HG03354 (cell line): ENCODE data around the gene TBC1D5.
"Not testable (repeated sequence)": the region's sequence is repeated elsewhere in the genome, so short reads cannot be mapped to it uniquely, and the experiment has no call there.

Source experiments
- ATAC-seq: cut with Tn5 transposase; IDR thresholded peaks from one replicate; pipeline ENCODE4 v1.9.1; 2021; ENCODE audit warnings: mild to moderate bottlenecking; ENCODE audit not compliant: unreplicated experiment, poor library complexity, severe bottlenecking

Gene TBC1D5

DNA sequence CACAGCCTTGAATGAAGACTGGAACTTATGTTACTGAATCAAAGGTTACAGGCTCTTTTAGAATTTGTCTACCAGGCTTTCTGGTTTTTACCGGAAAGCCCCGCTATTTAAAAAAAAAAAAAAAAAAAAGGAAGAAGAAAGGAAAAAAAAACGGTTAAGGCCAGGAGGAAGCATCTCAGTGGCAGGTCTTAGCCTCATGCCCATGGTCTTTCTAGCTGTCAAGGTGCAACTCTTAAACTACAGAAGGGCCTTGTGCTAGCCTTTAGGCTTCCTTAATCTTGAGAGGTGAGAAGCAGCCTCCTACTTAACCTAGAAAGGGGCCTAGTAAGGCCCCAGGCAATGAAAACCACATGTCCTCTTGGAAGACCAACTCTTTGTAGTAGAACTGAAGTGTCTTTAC, 77.5 kb downstream of the TBC1D5 start:
- ATAC-seq, result peak; percentile 53

GRCh38 chr3:17656264-17656663, 86.2 kb downstream of the TBC1D5 start:
- peak; percentile 26 for ATAC-seq

DNA sequence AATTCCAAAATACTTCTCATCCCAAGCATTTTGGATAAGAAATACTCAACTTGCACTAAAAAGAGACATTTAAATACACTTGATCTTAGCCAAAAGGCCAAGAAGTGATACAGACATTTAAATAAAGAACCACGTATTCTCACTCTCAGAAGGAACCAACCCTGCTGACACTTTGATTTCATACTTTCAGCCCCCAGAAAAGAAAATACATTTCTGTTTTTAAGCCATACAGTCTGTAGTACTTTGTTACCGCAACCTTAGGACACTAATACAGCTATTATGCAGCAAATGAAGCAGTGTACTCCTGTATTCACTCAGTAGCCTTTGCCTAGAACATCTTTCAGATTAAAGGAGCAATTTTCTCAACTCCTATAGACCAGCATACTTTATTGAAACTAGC, 86.7 kb downstream of the TBC1D5 start:
- ATAC-seq, result peak; percentile 89

- ATAC-seq, result not testable (repeated sequence)
Measured at GRCh38 chr3:17649748-17650147, 92.7 kb downstream of the TBC1D5 start.

DNA sequence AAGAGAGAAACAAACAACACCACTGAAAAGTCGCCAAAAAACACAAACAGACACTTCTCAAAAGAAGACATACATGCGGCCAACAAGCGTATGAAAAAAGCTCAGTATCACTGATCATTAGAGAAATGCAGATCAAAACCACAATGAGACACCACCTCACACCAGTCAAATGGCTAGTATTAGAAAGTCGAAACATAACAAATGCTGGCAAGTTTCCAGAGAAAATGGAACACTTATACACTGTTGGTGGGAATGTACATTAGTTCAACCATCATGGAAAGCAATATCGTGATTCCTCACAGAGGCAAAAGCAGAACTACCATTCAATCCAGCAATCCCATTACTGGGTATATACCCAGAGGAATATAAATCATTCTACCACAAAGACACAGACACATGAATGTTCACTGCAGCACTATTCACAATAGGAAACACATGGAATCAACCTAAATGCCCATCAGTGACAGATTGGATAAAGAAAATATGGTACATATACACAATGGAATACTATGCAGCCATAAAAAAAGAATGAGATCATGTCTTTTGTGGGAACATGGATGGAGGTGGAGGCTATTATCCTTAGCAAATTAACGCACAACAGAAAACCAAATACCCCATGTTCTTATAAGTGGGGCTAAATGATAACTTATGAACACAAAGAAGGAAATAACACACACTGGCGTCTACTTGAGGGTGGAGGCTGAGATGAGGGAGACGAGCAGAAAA, 93.6 kb downstream of the TBC1D5 start:
- ATAC-seq, result not testable (repeated sequence)

GRCh38 chr3:17645074-17645698, 97.2 kb downstream of the TBC1D5 start:
- no peak for ATAC-seq

GRCh38 chr3:17643691-17644090, 98.7 kb downstream of the TBC1D5 start:
- no peak for ATAC-seq

- no peak for ATAC-seq
Measured at GRCh38 chr3:17642474-17642873, 100.0 kb downstream of the TBC1D5 start.

GRCh38 chr3:17640466-17640865, 102.0 kb downstream of the TBC1D5 start:
- no peak for ATAC-seq

DNA sequence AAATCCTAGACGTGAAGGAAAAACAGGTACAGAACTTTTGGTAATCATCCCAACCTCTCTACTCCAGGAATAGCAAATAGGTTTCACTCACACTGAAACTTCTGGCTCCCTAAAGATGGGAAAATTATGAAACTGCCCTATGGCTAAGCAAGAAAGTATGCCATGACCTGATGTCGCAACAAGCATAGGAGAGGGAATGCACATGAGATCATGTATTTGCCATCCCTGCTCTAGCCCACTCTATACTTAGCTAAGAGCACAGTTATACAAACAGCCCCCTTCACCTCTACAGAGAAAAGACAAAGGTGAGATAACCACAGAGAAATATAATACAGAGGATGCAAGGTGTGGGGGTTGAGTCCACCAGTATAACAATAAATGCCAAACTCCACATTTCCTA, 102.7 kb downstream of the TBC1D5 start:
- ATAC-seq, result no peak

GRCh38 chr3:17639257-17639656, 103.2 kb downstream of the TBC1D5 start:
- no peak for ATAC-seq

DNA sequence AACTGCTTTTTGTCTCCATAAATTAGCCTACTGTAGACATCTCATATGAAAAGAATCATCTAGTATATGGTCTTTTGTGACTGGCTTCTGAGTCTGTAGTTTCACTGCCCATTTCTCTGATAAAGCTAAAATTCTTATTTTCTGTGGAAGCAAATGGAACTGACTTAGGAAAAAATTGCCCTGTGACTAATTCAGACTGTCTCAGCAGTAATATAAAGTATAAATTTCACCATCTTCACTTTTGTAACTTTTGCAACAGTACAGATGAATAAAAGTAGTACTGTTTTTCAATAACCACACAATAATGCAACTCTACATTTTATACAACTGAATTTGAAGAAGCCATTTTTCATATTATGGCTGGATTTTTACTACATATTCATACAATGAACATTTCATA, 104.1 kb downstream of the TBC1D5 start:
- no peak for ATAC-seq

DNA sequence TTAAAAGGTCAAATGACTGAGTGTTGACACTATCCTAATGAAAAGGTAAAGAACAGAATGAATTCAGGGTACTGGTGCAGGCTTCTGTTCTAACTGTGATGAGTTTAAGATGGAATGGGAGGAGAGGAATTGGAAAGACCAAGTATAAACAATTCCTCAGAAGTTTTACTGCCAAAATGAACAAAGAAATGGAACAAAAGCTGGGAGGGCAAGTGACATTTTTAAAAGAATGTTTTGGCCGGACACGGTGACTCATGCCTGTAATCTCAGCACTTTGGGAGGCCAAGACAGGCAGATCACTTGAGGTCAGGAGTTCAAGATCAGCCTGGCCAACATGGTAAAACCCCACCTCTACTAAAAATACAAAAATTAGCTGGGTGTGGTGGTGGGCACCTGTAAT, 106.8 kb downstream of the TBC1D5 start:
- not testable (repeated sequence) for ATAC-seq

DNA sequence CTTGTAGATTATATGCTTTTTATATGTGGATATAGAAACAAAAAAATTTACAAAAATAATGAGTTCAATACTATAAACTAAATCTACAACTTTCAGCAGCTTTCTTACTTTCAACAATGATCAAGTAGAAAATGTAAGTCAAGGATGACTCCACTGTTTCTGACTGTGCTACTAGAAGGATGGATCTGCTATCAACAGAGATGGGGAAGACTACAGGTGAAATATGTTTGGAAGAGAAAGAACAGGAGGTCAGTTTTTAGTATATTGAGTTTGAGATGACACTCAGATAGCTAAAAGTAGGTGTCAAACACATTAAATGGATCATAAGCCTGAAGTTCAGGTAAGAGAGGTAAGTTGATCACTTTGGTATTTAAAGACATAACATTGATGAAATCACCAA, 107.5 kb downstream of the TBC1D5 start:
- no peak for ATAC-seq

DNA sequence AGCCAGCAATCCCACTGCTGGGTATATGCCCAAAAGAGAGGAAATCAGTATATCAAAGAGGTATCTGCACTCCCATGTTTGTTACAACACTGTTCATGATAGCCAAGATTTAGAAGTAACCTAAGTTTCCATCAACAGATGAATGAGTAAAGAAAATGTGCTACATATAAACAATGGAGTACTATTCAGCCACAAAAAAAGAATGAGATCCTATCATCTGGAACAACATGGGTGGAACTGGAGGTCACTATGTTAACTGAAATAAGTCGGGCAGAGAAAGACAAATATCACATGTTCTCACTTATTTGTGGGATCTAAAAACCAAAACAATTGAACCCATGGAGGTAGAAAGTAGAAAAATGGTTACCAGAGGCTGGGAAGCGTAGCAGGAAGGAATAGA, 108.2 kb downstream of the TBC1D5 start:
- no peak for ATAC-seq

- no peak for ATAC-seq
Measured at GRCh38 chr3:17632401-17633100, 109.9 kb downstream of the TBC1D5 start.

- ATAC-seq, result no peak
Measured at GRCh38 chr3:17631609-17632008, 110.8 kb downstream of the TBC1D5 start.

GRCh38 chr3:17629400-17629799, 113.0 kb downstream of the TBC1D5 start:
- no peak for ATAC-seq

GRCh38 chr3:17626395-17626794, 116.0 kb downstream of the TBC1D5 start:
- ATAC-seq, result no peak

DNA sequence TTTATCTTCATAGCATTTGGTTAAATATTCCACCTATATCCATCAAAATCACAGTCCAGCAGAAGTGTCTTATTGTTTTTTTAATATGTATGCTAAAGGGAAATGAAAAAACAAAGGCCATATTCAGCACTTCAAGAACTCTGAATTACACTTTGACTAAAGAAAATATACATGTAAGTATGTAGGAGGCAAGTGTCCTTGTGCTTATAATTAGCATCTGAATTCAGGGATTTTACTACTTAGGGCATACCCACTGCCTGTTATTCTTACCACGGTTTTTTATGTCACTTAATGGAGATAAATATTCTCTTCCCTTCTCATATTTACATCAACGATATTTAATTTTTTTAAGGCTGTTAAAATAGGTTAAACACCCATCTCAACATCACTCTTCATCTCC, 117.3 kb downstream of the TBC1D5 start:
- no peak for ATAC-seq

GRCh38 chr3:17623464-17623863, 119.0 kb downstream of the TBC1D5 start:
- ATAC-seq, result no peak
